ENCODE measurements around the gene TWSG1. TPM values are rescaled to one million over a fixed set of nuclear protein-coding genes. Genes with fewer than 3 reads are reported as not detected.
"Not testable (repeated sequence)": the region's sequence is repeated elsewhere in the genome, so short reads cannot be mapped to it uniquely, and the experiment has no call there.

TWSG1 gene
- polyA plus RNA-seq, 1 donor from 2014 or later = 11.5 TPM

DNA sequence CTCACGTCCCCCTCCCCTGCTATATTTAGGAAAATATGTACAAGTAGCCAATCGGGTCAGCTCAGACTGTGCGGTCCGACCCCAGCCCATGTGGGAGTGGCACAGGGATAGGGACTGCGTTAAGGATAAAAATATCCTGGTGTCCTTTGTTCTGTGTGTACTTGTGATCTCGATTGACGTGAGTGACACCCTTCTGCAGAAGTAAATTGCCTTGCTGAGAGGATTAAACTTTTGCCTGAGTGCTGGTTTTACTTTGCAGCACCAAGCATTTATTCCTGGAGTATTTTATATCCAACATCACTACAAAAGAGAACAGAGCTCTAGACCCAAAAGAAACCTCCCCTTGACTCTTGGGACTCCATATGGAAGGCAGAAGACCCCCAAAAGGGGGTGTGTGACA is 112.8 kb downstream of the TWSG1 start:
- no peaks in the 10 kb centered on the region for H3K36me3 ChIP-seq (ENCODE audit: insufficient read depth, low read length)
- no peak overlapping the region for H3K9ac ChIP-seq (ENCODE audit: low read length)
- no peaks in the 10 kb centered on the region for H3K9me2 ChIP-seq (ENCODE audit: insufficient read depth, low read length)
- H3K27ac ChIP-seq (ENCODE audit: low read length) = no peak overlapping the region
- no peaks in the 10 kb centered on the region for H4K20me1 ChIP-seq (ENCODE audit: insufficient read depth)
- no peak overlapping the region for H3K4me2 ChIP-seq (ENCODE audit: low read length)
- no peaks in the 10 kb centered on the region for H3K27me3 ChIP-seq (ENCODE audit: insufficient read depth, low read depth, low read length)
- no peak overlapping the region for H2AFZ ChIP-seq (ENCODE audit: low read depth, low read length)
- H3K9me3 ChIP-seq (ENCODE audit: low read length) = no peaks in the 10 kb centered on the region
- H3K79me2 ChIP-seq (replicated peaks; ENCODE audit: insufficient read depth, low read length) = no peaks in the 10 kb centered on the region
- no peaks in the 10 kb centered on the region for H3F3A ChIP-seq (ENCODE audit: insufficient read depth, low read length, poor library complexity, severe bottlenecking)
- H3K4me3 ChIP-seq (ENCODE audit: low read length) = no peak overlapping the region
- TF ChIP-seq EZH2 (IDR thresholded peaks at IDR 0.05; ENCODE audit: borderline replicate concordance, insufficient read depth, low read length, poor library complexity, severe bottlenecking) = no peak
- TF ChIP-seq EP300 (conservative IDR thresholded peaks at IDR 0.05; ENCODE audit: poor library complexity, severe bottlenecking) = no peak
- no peak for TF ChIP-seq MXI1 (conservative IDR thresholded peaks at IDR 0.05; ENCODE audit: poor library complexity, severe bottlenecking)
- TF ChIP-seq SMC3 (conservative IDR thresholded peaks at IDR 0.05; ENCODE audit: poor library complexity) = no peak
- TF ChIP-seq RAD21 (conservative IDR thresholded peaks at IDR 0.05) = no peak
- TF ChIP-seq TAF1 (IDR thresholded peaks at IDR 0.05; ENCODE audit: low read depth) = no peak

DNA sequence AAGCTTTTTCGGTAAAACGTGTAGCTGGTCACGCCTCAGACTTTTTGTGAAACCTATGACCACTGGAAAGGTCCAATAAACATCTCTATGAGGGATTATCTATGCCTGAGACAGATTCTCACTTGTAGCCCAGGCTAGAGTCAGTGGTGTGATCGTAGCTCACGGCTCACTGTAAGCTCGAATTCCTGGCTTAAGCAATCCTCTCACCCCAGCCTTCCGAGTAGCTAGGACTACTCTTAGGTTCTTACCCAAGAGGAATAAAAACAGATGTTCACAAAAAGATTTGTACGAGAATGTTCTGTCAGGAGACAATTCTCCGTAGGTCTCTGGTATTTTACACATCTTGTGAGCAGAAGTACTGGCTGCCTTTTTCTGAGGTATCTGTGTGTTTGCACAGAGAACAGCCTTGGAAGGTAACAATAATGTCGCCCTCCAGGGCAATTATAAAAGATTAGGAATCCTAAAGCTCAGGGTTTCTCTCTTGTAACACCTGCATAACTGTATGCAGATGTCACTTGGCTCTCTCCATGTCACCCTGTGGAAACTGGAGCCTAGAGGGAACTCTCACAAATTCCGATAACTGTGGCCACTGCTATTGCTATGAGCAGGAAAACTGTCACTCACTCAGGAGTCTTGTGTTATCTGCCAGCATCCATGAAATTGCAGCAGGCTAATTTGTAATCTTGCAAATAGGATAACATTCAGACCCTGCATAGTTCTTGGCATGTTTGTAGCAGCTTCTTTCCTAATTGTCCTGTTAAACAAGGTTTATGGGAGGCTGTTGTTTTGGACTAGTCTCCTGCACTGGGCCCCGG is 115.2 kb downstream of the TWSG1 start:
- Histone ChIP-seq H3K79me2 (replicated peaks; ENCODE audit: insufficient read depth, low read length) (no peaks in the 10 kb centered on the region), H3K9me2 (ENCODE audit: insufficient read depth, low read length) (no peaks in the 10 kb centered on the region), H3K9ac (ENCODE audit: low read length) (no peak overlapping the region), H4K20me1 (ENCODE audit: insufficient read depth) (no peaks in the 10 kb centered on the region), H3K4me3 (ENCODE audit: low read length) (no peak overlapping the region), H3K27ac (ENCODE audit: low read length) (no peak overlapping the region), H2AFZ (ENCODE audit: low read depth, low read length) (no peak overlapping the region), H3K9me3 (ENCODE audit: low read length) (no peaks in the 10 kb centered on the region), H3K4me2 (ENCODE audit: low read length) (no peak overlapping the region), H3F3A (ENCODE audit: insufficient read depth, low read length, poor library complexity, severe bottlenecking) (no peaks in the 10 kb centered on the region), H3K36me3 (ENCODE audit: insufficient read depth, low read length) (no peaks in the 10 kb centered on the region), H3K27me3 (ENCODE audit: insufficient read depth, low read depth, low read length) (no peaks in the 10 kb centered on the region)
- TF ChIP-seq EZH2 (IDR thresholded peaks at IDR 0.05; ENCODE audit: borderline replicate concordance, insufficient read depth, low read length, poor library complexity, severe bottlenecking) (no peak), SMC3 (conservative IDR thresholded peaks at IDR 0.05; ENCODE audit: poor library complexity) (no peak), RAD21 (conservative IDR thresholded peaks at IDR 0.05) (no peak), CTCF (IDR thresholded peaks at IDR 0.05; ENCODE audit: poor library complexity, severe bottlenecking) (no peak), TAF1 (IDR thresholded peaks at IDR 0.05; ENCODE audit: low read depth) (no peak)

- H3K9me3 ChIP-seq (ENCODE audit: low read length); H4K20me1 ChIP-seq (ENCODE audit: insufficient read depth); H3K27me3 ChIP-seq (ENCODE audit: insufficient read depth, low read depth, low read length); H3K4me3 ChIP-seq (ENCODE audit: low read length); H3K9ac ChIP-seq (ENCODE audit: low read length); H2AFZ ChIP-seq (ENCODE audit: low read depth, low read length); H3K79me2 ChIP-seq (replicated peaks; ENCODE audit: insufficient read depth, low read length); H3F3A ChIP-seq (ENCODE audit: insufficient read depth, low read length, poor library complexity, severe bottlenecking); H3K4me2 ChIP-seq (ENCODE audit: low read length); H3K36me3 ChIP-seq (ENCODE audit: insufficient read depth, low read length); H3K27ac ChIP-seq (ENCODE audit: low read length); H3K9me2 ChIP-seq (ENCODE audit: insufficient read depth, low read length): not testable (repeated sequence)
Measured at GRCh38 chr18:9450920-9451319, 116.3 kb downstream of the TWSG1 start.

Other genes starting within 250 kb of the TWSG1 start
- gene NDUFV2, start 232.1 kb upstream of the TWSG1 start, polyA plus RNA-seq = 244 and 285 TPM in 2 replicates
- gene ANKRD12, start 198.0 kb upstream of the TWSG1 start, polyA plus RNA-seq = 25.1 and 32.3 TPM in 2 replicates
- gene RALBP1, start 140.7 kb downstream of the TWSG1 start, polyA plus RNA-seq = 24.4 and 30.0 TPM in 2 replicates

Data from neural cell (in vitro differentiated cells).